ENCODE data around the gene APOL3.
"Not testable (repeated sequence)": the region's sequence is repeated elsewhere in the genome, so short reads cannot be mapped to it uniquely, and the experiment has no call there.

APOL3 gene

GRCh38 chr22:36156515-36157419 lies 3.8 kb downstream of the APOL3 start:
- WGBS = 49% methylated on average over 15 of the region's 15 CpGs
- H3K36me3 ChIP-seq (ENCODE audit: insufficient read depth, low read length) = no peaks in the 10 kb centered on the region
- H3K27me3 ChIP-seq (ENCODE audit: insufficient read depth, low read length) = no peaks in the 10 kb centered on the region
- H3K4me3 ChIP-seq (ENCODE audit: low read length) = no peak overlapping the region
- H3K9ac ChIP-seq (ENCODE audit: low read depth, low read length) = peak overlapping the region; percentile 38; the same call in 1 of the 2 replicates
- peaks cover 11% of the 10 kb centered on the region for H3K4me1 ChIP-seq (ENCODE audit: insufficient read depth, low read length)
- H3K27ac ChIP-seq (ENCODE audit: low read depth, low read length) = peak overlapping the region; percentile 34; the same call in 1 of the 2 replicates
- no peaks in the 10 kb centered on the region for H3K9me3 ChIP-seq (ENCODE audit: insufficient read depth, low read depth, low read length)

GRCh38 chr22:36156119-36156514 lies 4.4 kb downstream of the APOL3 start:
- Histone ChIP-seq H3K27me3 (ENCODE audit: insufficient read depth, low read length) (no peaks in the 10 kb centered on the region), H3K9me3 (ENCODE audit: insufficient read depth, low read depth, low read length) (no peaks in the 10 kb centered on the region), H3K27ac (ENCODE audit: low read depth, low read length) (no peak overlapping the region), H3K4me3 (ENCODE audit: low read length) (no peak overlapping the region), H3K4me1 (ENCODE audit: insufficient read depth, low read length) (peaks cover 11% of the 10 kb centered on the region), H3K36me3 (ENCODE audit: insufficient read depth, low read length) (no peaks in the 10 kb centered on the region), H3K9ac (ENCODE audit: low read depth, low read length) (no peak overlapping the region)
- 93% methylated on average over 8 of the region's 8 CpGs for WGBS

- Histone ChIP-seq H3K9me3 (ENCODE audit: insufficient read depth, low read depth, low read length) (no peaks in the 10 kb centered on the region), H3K9ac (ENCODE audit: low read depth, low read length) (no peak overlapping the region), H3K4me3 (ENCODE audit: low read length) (no peak overlapping the region), H3K27me3 (ENCODE audit: insufficient read depth, low read length) (no peaks in the 10 kb centered on the region), H3K36me3 (ENCODE audit: insufficient read depth, low read length) (no peaks in the 10 kb centered on the region), H3K4me1 (ENCODE audit: insufficient read depth, low read length) (peaks cover 11% of the 10 kb centered on the region), H3K27ac (ENCODE audit: low read depth, low read length) (no peak overlapping the region)
- 90% methylated on average over 6 of the region's 7 CpGs for WGBS
Measured at GRCh38 chr22:36155702-36156101, 4.9 kb downstream of the APOL3 start.

GRCh38 chr22:36154423-36154945 lies 6.1 kb downstream of the APOL3 start:
- Histone ChIP-seq H3K9ac (ENCODE audit: low read depth, low read length) (no peak overlapping the region), H3K4me1 (ENCODE audit: insufficient read depth, low read length) (peaks cover 11% of the 10 kb centered on the region), H3K36me3 (ENCODE audit: insufficient read depth, low read length) (no peaks in the 10 kb centered on the region), H3K4me3 (ENCODE audit: low read length) (no peak overlapping the region), H3K9me3 (ENCODE audit: insufficient read depth, low read depth, low read length) (no peaks in the 10 kb centered on the region), H3K27ac (ENCODE audit: low read depth, low read length) (no peak overlapping the region), H3K27me3 (ENCODE audit: insufficient read depth, low read length) (no peaks in the 10 kb centered on the region)
- WGBS = 92% methylated on average over 2 of the region's 3 CpGs

- Histone ChIP-seq H3K4me3 (ENCODE audit: low read length) (no peak overlapping the region), H3K9me3 (ENCODE audit: insufficient read depth, low read depth, low read length) (no peaks in the 10 kb centered on the region), H3K4me1 (ENCODE audit: insufficient read depth, low read length) (peaks cover 11% of the 10 kb centered on the region), H3K9ac (ENCODE audit: low read depth, low read length) (no peak overlapping the region), H3K27me3 (ENCODE audit: insufficient read depth, low read length) (no peaks in the 10 kb centered on the region), H3K36me3 (ENCODE audit: insufficient read depth, low read length) (no peaks in the 10 kb centered on the region), H3K27ac (ENCODE audit: low read depth, low read length) (no peak overlapping the region)
- WGBS = 90% methylated on average over 12 of the region's 12 CpGs
Measured at GRCh38 chr22:36153501-36154422, 6.8 kb downstream of the APOL3 start.

- H3K27ac ChIP-seq (ENCODE audit: low read depth, low read length); H3K9ac ChIP-seq (ENCODE audit: low read depth, low read length); H3K27me3 ChIP-seq (ENCODE audit: insufficient read depth, low read length); H3K9me3 ChIP-seq (ENCODE audit: insufficient read depth, low read depth, low read length); H3K36me3 ChIP-seq (ENCODE audit: insufficient read depth, low read length); H3K4me3 ChIP-seq (ENCODE audit: low read length): not testable (repeated sequence)
- peaks cover 11% of the 10 kb centered on the region for H3K4me1 ChIP-seq (ENCODE audit: insufficient read depth, low read length)
- WGBS = 87% methylated on average over 3 of the region's 4 CpGs
Measured at GRCh38 chr22:36152821-36153220, 7.7 kb downstream of the APOL3 start.

- Histone ChIP-seq H3K9me3 (ENCODE audit: insufficient read depth, low read depth, low read length) (no peaks in the 10 kb centered on the region), H3K4me3 (ENCODE audit: low read length) (no peak overlapping the region), H3K27ac (ENCODE audit: low read depth, low read length) (no peak overlapping the region), H3K36me3 (ENCODE audit: insufficient read depth, low read length) (no peaks in the 10 kb centered on the region), H3K27me3 (ENCODE audit: insufficient read depth, low read length) (no peaks in the 10 kb centered on the region), H3K9ac (ENCODE audit: low read depth, low read length) (no peak overlapping the region), H3K4me1 (ENCODE audit: insufficient read depth, low read length) (peaks cover 6% of the 10 kb centered on the region)
- 94% methylated on average over 3 of the region's 3 CpGs for WGBS
Measured at GRCh38 chr22:36152088-36152487, 8.5 kb downstream of the APOL3 start.

GRCh38 chr22:36151006-36151595 lies 9.5 kb downstream of the APOL3 start:
- no peak overlapping the region for H3K27ac ChIP-seq (ENCODE audit: low read depth, low read length)
- no peaks in the 10 kb centered on the region for H3K27me3 ChIP-seq (ENCODE audit: insufficient read depth, low read length)
- no peaks in the 10 kb centered on the region for H3K36me3 ChIP-seq (ENCODE audit: insufficient read depth, low read length)
- no peaks in the 10 kb centered on the region for H3K4me1 ChIP-seq (ENCODE audit: insufficient read depth, low read length)
- no peak overlapping the region for H3K4me3 ChIP-seq (ENCODE audit: low read length)
- 75% methylated on average over 2 of the region's 3 CpGs for WGBS
- no peaks in the 10 kb centered on the region for H3K9me3 ChIP-seq (ENCODE audit: insufficient read depth, low read depth, low read length)
- H3K9ac ChIP-seq (ENCODE audit: low read depth, low read length) = no peak overlapping the region

GRCh38 chr22:36149441-36149840 lies 11.1 kb downstream of the APOL3 start:
- H3K9ac ChIP-seq (ENCODE audit: low read depth, low read length) = no peak overlapping the region
- no peak overlapping the region for H3K27ac ChIP-seq (ENCODE audit: low read depth, low read length)
- H3K4me1 ChIP-seq (ENCODE audit: insufficient read depth, low read length) = peaks cover 5% of the 10 kb centered on the region; the same call in 1 of the 2 replicates
- no peaks in the 10 kb centered on the region for H3K27me3 ChIP-seq (ENCODE audit: insufficient read depth, low read length)
- no peaks in the 10 kb centered on the region for H3K36me3 ChIP-seq (ENCODE audit: insufficient read depth, low read length)
- no peak overlapping the region for H3K4me3 ChIP-seq (ENCODE audit: low read length)
- no peaks in the 10 kb centered on the region for H3K9me3 ChIP-seq (ENCODE audit: insufficient read depth, low read depth, low read length)
- 95% methylated on average over 4 of the region's 4 CpGs for WGBS

- H3K9me3 ChIP-seq (ENCODE audit: insufficient read depth, low read depth, low read length) = no peaks in the 10 kb centered on the region
- no peak overlapping the region for H3K9ac ChIP-seq (ENCODE audit: low read depth, low read length)
- H3K27me3 ChIP-seq (ENCODE audit: insufficient read depth, low read length) = no peaks in the 10 kb centered on the region
- H3K4me1 ChIP-seq (ENCODE audit: insufficient read depth, low read length) = peaks cover 5% of the 10 kb centered on the region; the same call in 1 of the 2 replicates
- no peaks in the 10 kb centered on the region for H3K36me3 ChIP-seq (ENCODE audit: insufficient read depth, low read length)
- no peak overlapping the region for H3K4me3 ChIP-seq (ENCODE audit: low read length)
- WGBS = 89% methylated on average over 8 of the region's 8 CpGs
- no peak overlapping the region for H3K27ac ChIP-seq (ENCODE audit: low read depth, low read length)
Measured at GRCh38 chr22:36148411-36148810, 12.1 kb downstream of the APOL3 start.
